HepG2 (cell line): ENCODE data around the gene MEPCE. TPM values are rescaled to one million over a fixed set of nuclear protein-coding genes. Genes with fewer than 3 reads are reported as not detected.

Experiments
- CC2D1A ChIP-seq: sonication (generic); formaldehyde crosslinking; IDR thresholded peaks from 2 replicates; pipeline ENCODE4 v1.8.1; 2023; ENCODE audit warnings: mild to moderate bottlenecking, missing genetic modification reagents
- ERF ChIP-seq: IDR thresholded peaks from 2 replicates; pipeline ENCODE4 v1.6.1; 2018; ENCODE audit warnings: missing biosample characterization, missing genetic modification reagents
- IKZF1 ChIP-seq: fragments of 450-650 bp; IDR thresholded peaks from 2 replicates; pipeline ENCODE4 v1.7.1; 2016
- JUNB ChIP-seq: sonication (generic); formaldehyde crosslinking; IDR thresholded peaks from 2 replicates; pipeline ENCODE4 v1.8.0; 2022; ENCODE audit warnings: missing genetic modification reagents, mild to moderate bottlenecking, borderline replicate concordance
- NCOA1 ChIP-seq: sonication (generic); formaldehyde crosslinking; IDR thresholded peaks from 2 replicates; pipeline ENCODE4 v1.9.0; 2021; ENCODE audit warnings: missing genetic modification reagents
- NR2F6 ChIP-seq, 2 experiments: IDR thresholded peaks; 2 replicates each; pipeline ENCODE4 v1.6.1; 2016; ENCODE audit warnings: antibody characterized with exemption in 1 of 2, mild to moderate bottlenecking in 1 of 2
- PAX8 ChIP-seq: sonication (generic); formaldehyde crosslinking; IDR thresholded peaks from 2 replicates; pipeline ENCODE4 v1.8.0; 2022; ENCODE audit warnings: mild to moderate bottlenecking, missing genetic modification reagents, borderline replicate concordance
- PHF20 ChIP-seq: sonication (generic); formaldehyde crosslinking; IDR thresholded peaks from 2 replicates; pipeline ENCODE4 v1.5.0; 2020; ENCODE audit warnings: mild to moderate bottlenecking, missing genetic modification reagents
- PLSCR1 ChIP-seq: sonication (generic); formaldehyde crosslinking; IDR thresholded peaks from 2 replicates; pipeline ENCODE4 v1.5.0; 2020; ENCODE audit warnings: missing genetic modification reagents, mild to moderate bottlenecking, borderline replicate concordance
- SIN3A ChIP-seq: IDR thresholded peaks from 2 replicates; pipeline ENCODE4 v1.6.1; 2011; ENCODE audit warnings: low read depth, mild to moderate bottlenecking, control low read depth, low read length, borderline replicate concordance
- ZBTB34 ChIP-seq: sonication (generic); formaldehyde crosslinking; IDR thresholded peaks from 2 replicates; pipeline ENCODE4 v1.8.0; 2022; ENCODE audit warnings: mild to moderate bottlenecking, missing genetic modification reagents
- ZFAT ChIP-seq: sonication (generic); formaldehyde crosslinking; conservative IDR thresholded peaks from 2 replicates; pipeline ENCODE4 v1.8.1; 2023; ENCODE audit warnings: missing genetic modification reagents, inconsistent platforms
- ZFP82 ChIP-seq: sonication (generic); formaldehyde crosslinking; IDR thresholded peaks from 2 replicates; pipeline ENCODE4 v1.5.1; 2020; ENCODE audit warnings: mild to moderate bottlenecking, missing genetic modification reagents, borderline replicate concordance
- ZNF101 ChIP-seq: sonication (generic); formaldehyde crosslinking; IDR thresholded peaks from 2 replicates; pipeline ENCODE4 v1.4.0; 2020; ENCODE audit warnings: mild to moderate bottlenecking, low read depth, missing genetic modification reagents, borderline replicate concordance
- ZNF136 ChIP-seq: sonication (generic); formaldehyde crosslinking; IDR thresholded peaks from 2 replicates; pipeline ENCODE4 v1.8.1; 2022; ENCODE audit warnings: low read depth, mild to moderate bottlenecking, moderate library complexity, missing genetic modification reagents
- ZNF234 ChIP-seq: sonication (generic); formaldehyde crosslinking; conservative IDR thresholded peaks from 2 replicates; pipeline ENCODE4 v1.5.1; 2020; ENCODE audit warnings: mild to moderate bottlenecking, missing genetic modification reagents
- ZNF343 ChIP-seq: sonication (generic); formaldehyde crosslinking; IDR thresholded peaks from 2 replicates; pipeline ENCODE4 v1.4.0; 2020; ENCODE audit warnings: mild to moderate bottlenecking, missing genetic modification reagents
- ZNF503 ChIP-seq: sonication (generic); formaldehyde crosslinking; IDR thresholded peaks from 2 replicates; pipeline ENCODE4 v1.4.0; 2020; ENCODE audit warnings: missing genetic modification reagents
- ZNF629 ChIP-seq: sonication (generic); formaldehyde crosslinking; conservative IDR thresholded peaks from 2 replicates; pipeline ENCODE4 v1.5.0; 2020; ENCODE audit warnings: missing genetic modification reagents
- ZNF766 ChIP-seq: sonication (generic); formaldehyde crosslinking; IDR thresholded peaks from 2 replicates; pipeline ENCODE4 v1.5.0; 2020; ENCODE audit warnings: missing genetic modification reagents, borderline replicate concordance
- polyA plus RNA-seq, 8 experiments: library from polyadenylated mRNA; depleted of rRNA in 3 of 8; stranded (reverse) in 7 of 8; unstranded in 1 of 8; fragments of >200 nt; fragmentation: Illumina TruSeq in 4 of 8; extraction: Trizol in 4 of 8; gene quantifications; 2 replicates each; pipeline versions ENCODE4 v1.2.1 to v1.2.3, GENCODE V29; 2011 to 2016; ENCODE audit warnings: low read depth in 4 of 8, missing spikeins in 1 of 8, mixed read lengths in 1 of 8; ENCODE audit not compliant: insufficient read depth in 1 of 8
- total RNA-seq, 5 experiments: library from RNA; depleted of rRNA; stranded (reverse); fragments of >200 nt; fragmentation: Illumina TruSeq; extraction: Trizol; gene quantifications; 2 replicates each; pipeline ENCODE4 v1.2.3, GENCODE V29; 2016; ENCODE audit warnings: low read depth in 1 of 5
- TF ChIP-seq, protein P1 (sequence below): sonication (generic); formaldehyde crosslinking; IDR thresholded peaks from 2 replicates; pipeline ENCODE4 v1.4.0; 2020; ENCODE audit warnings: mild to moderate bottlenecking, missing genetic modification reagents

Gene MEPCE
- total and polyA plus RNA-seq, 2 of the 13 experiments (the other 11 are each of a cell fraction or from before 2014, with no cell fraction given), result 12.3 to 26.0 TPM

GRCh38 chr7:100478958-100479660 is 49.5 kb downstream of the MEPCE start, which contains the start of gene TSC22D4 (continued):
- TF ChIP-seq PLSCR1 (CRISPR knock-in tag), result no peak
- no peak; the same call in 1 of the 2 replicates for TF ChIP-seq NR2F6 (IDR thresholded peaks at IDR 0.05)
- TF ChIP-seq NR2F6 (CRISPR knock-in tag; IDR thresholded peaks at IDR 0.05), result no peak
- no peak for TF ChIP-seq ERF
- TF ChIP-seq, protein P1, sequence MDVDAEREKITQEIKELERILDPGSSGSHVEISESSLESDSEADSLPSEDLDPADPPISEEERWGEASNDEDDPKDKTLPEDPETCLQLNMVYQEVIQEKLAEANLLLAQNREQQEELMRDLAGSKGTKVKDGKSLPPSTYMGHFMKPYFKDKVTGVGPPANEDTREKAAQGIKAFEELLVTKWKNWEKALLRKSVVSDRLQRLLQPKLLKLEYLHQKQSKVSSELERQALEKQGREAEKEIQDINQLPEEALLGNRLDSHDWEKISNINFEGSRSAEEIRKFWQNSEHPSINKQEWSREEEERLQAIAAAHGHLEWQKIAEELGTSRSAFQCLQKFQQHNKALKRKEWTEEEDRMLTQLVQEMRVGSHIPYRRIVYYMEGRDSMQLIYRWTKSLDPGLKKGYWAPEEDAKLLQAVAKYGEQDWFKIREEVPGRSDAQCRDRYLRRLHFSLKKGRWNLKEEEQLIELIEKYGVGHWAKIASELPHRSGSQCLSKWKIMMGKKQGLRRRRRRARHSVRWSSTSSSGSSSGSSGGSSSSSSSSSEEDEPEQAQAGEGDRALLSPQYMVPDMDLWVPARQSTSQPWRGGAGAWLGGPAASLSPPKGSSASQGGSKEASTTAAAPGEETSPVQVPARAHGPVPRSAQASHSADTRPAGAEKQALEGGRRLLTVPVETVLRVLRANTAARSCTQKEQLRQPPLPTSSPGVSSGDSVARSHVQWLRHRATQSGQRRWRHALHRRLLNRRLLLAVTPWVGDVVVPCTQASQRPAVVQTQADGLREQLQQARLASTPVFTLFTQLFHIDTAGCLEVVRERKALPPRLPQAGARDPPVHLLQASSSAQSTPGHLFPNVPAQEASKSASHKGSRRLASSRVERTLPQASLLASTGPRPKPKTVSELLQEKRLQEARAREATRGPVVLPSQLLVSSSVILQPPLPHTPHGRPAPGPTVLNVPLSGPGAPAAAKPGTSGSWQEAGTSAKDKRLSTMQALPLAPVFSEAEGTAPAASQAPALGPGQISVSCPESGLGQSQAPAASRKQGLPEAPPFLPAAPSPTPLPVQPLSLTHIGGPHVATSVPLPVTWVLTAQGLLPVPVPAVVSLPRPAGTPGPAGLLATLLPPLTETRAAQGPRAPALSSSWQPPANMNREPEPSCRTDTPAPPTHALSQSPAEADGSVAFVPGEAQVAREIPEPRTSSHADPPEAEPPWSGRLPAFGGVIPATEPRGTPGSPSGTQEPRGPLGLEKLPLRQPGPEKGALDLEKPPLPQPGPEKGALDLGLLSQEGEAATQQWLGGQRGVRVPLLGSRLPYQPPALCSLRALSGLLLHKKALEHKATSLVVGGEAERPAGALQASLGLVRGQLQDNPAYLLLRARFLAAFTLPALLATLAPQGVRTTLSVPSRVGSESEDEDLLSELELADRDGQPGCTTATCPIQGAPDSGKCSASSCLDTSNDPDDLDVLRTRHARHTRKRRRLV, result no peak
- no peak for TF ChIP-seq JUNB (CRISPR knock-in tag)
- no peak for TF ChIP-seq ZNF234 (CRISPR knock-in tag)
- no peak for TF ChIP-seq NCOA1 (CRISPR knock-in tag)
- TF ChIP-seq ZNF101 (CRISPR knock-in tag), result no peak
- no peak for TF ChIP-seq ZNF343
- TF ChIP-seq CC2D1A (CRISPR knock-in tag), result no peak
- no peak for TF ChIP-seq ZNF629 (CRISPR knock-in tag)
- TF ChIP-seq ZNF136, result 0 out of 2 replicates have a peak, but pooled peaks have one; percentile 43
- no peak for TF ChIP-seq ZFAT
- TF ChIP-seq ZBTB34 (CRISPR knock-in tag), result no peak
- no peak for TF ChIP-seq PAX8 (CRISPR knock-in tag)
- no peak for TF ChIP-seq ZNF503 (CRISPR knock-in tag)
- 0 out of 2 replicates have a peak, but pooled peaks have one; percentile 48 for TF ChIP-seq ZNF766 (CRISPR knock-in tag)
- TF ChIP-seq PHF20 (CRISPR knock-in tag), result peak; percentile 31; the same call in 1 of the 2 replicates
- TF ChIP-seq SIN3A, result 0 out of 2 replicates have a peak, but pooled peaks have one; percentile 30
- no peak for TF ChIP-seq IKZF1
- no peak for TF ChIP-seq ZFP82
